ENCODE data around the gene TMCC1.
"Not testable (repeated sequence)": the region's sequence is repeated elsewhere in the genome, so short reads cannot be mapped to it uniquely, and the experiment has no call there.

The TMCC1 gene

DNA sequence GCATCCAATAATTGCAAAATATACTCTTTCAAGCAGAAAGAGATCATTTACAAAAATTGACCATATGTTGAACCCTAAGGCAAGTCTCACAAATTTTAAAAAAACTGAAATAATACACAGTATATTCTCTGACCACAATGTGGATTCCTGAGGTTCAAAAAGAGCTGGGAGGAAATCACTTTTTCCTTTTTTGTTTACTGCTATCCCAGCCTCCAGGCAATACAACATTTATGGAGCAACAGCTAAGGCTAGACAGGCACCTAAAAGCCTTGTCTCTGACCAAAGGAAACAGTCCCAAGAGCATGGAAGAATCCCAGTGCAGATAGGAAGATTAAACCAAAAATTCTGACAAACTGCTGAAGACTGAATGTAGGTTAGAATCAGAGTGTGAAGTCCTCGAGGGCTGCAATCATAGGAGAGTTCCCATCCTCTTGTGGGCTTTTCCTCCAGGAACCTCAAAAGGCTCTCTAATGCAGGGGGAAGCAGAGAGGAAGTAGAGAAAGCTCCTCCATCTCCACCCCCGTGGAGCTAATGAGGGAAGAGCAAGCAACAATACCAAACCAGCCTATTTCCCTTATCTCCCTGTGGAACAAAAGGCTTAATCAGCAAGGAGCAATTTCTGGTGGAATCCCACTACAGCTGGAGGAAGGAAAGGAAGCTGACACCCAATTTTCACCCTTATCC lies 57.0 kb downstream of the TMCC1 start:
- no peak for DNase-seq (ENCODE audit: low spot score)

DNA sequence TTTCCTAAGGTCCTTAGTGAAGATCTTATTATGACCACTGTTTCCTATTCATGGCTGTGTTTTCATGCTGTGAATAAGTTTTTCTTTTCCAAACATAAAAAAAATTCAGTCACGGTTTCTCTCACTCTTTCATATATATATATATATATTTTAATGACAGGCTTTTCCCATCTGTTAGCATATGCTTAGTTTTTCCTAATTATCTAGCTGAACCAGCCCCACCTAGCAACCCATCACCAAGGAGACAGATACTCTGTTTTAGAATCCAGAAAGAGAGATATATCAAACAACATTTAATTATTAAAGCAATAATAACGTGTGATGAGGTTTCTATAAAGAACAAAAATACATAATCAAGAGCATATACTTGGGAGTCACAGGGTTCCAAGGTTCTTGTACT lies 58.3 kb downstream of the TMCC1 start:
- no peak for DNase-seq (ENCODE audit: low spot score)

DNA sequence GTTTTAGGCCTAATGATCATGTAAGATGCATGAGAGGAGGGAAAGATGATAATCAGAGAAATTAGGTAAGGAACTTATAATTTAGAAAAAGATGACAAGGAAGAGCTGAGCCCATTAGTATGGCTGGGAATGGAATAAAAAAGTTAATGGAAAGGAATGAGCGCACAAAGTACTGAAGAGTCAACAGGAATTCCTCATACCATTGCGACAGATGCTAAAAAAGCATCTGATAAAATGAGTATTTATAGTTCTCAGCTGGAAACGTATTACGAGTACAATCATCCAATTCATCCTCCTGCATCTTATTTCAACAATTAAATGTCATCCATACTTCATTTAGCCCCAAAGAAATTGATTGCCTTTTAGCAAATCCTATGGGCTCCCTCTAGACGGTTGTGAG lies 58.9 kb downstream of the TMCC1 start:
- DNase-seq (ENCODE audit: low spot score) = no peak

DNA sequence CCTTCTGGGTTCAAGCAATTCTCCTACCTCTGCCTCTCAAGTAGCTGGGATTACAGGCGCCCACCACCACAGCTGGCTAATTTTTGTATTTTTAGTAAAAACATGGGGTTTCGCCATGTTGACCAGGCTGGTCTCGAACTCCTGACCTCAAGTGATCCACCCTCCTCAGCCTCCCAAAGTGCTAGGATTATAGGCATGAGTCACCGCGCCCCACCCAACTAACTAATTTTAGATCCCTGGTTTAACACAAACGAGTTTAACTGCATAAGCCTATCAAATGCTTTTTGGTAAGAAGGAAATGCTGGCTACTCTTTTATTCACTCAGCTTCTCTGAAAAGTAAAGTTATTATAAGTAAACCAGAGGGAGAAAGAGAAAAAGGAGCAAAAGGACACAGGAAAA lies 61.6 kb downstream of the TMCC1 start:
- not testable (repeated sequence) for DNase-seq (ENCODE audit: low spot score)

DNA sequence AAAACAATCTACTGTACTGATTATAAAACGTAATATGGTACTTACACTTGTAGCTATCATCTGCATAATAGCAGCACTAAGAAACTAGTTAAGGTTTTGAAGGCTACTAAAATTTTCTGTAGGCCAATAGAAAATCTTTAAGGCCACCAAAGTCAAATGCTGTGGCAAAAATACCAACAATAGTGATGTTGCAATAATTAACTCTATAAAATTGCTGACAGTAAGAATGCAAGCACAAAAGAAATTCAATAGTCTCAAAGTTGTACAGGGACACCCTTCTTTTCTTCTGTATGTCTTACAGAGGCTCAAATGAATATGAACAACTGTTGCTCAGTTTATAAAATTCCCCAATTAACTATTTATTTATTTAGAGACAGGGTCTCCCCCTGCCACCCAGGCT lies 62.0 kb downstream of the TMCC1 start:
- no peak for DNase-seq (ENCODE audit: low spot score)

DNA sequence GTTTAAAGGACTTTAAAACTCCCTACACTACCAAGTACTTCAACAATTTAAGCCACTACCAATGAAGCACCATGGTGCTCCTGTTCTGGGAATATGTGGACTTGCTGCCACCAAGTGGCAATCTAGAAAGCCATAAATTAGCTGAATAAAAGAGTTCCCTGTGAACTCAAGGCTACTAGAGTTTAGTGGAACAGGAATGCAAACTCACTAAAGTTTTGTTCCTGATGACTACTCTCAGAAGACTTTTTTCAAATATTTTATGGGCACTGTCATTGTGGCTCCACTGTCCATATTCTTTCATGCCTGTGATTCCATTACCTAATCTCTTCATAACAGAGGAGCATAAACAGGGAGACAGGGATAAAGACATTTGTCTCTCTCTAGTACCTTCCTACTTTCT lies 63.9 kb downstream of the TMCC1 start:
- DNase-seq (ENCODE audit: low spot score) = peak; percentile 82

DNA sequence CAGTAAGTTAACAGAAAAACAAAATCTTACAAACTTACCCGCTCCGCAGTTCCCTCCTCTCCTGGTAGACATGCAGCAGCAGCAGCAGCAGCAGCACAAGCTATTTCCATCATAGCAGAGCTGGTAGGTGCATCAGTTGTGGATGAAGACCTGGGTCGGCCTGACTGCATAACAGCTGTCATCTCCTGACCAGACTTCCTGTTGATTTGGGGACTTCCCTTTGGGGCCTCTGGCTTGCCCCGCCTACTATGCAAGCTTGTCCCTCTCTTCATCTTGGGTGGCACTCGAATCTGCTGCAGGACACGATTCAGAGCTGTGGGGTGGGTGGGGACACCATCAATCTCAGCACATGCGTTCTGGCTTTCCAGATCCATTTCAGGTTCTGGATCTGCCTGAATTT lies 65.7 kb downstream of the TMCC1 start:
- no peak for DNase-seq (ENCODE audit: low spot score)

DNA sequence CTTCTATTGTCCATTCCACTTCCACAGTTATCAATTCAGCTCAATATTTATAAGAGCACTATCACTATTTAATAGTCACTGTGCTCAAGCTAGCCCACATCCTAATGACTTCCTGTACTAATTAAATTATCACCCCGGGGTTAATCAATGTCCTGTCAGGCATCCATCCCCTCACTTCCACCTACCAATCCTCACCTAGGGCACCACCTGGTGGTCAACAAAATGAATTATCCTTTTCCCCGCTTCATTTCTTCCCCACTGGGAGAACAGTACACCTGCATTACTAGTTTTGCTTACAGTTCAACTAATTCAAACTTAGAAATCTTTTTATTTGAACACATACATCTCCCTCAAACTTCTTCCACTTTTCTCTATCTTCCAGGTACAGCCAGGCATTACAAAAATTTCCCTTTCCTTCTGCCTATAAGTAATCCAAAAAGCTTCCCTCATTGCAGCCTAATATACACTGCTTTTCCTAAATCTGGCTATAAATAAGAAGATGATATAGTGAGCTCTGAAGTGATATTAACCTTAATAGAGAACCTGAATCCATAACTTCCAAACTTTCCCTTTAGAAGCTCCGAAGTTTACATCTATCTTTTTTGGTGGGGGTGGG lies 68.5 kb downstream of the TMCC1 start:
- peak; percentile 56 for DNase-seq (ENCODE audit: low spot score)

DNA sequence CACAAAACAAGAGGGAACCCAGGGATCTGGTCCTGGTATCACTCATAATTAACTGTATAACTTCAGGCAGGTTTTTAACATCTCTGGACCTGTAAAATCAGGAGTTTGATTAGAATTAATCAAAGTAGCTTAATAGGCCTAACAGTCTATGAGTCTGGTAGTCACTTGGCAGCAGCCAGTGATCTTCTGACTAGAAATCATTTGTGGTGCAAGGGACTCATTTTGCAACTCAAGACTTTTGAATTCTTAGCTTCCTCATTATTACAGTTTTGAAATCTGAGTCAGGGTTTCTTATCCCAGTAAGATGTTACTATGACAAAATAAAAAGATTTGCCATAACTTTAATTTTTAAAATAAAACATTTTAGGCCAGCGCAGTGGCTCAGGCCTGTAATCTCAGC lies 70.8 kb downstream of the TMCC1 start:
- no peak for DNase-seq (ENCODE audit: low spot score)

DNA sequence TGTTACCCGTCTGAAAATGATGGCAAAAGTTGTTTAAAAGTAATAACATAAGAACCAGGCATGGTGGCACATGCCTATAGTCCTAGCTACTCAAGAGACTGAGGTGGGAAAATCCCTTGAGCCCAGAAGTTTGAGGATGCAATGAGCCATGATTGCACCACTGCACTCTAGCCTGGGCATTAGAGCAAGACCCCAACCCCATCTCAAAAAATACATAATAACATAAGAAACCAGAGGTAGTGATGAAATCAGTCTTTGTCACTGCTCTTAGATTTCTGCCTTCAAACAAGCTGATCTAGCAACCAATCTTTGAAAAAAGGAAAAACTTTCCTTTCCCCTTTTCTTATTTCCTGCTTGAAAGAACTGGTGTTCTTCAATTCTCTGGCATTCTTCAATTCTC lies 71.3 kb downstream of the TMCC1 start:
- no peak for DNase-seq (ENCODE audit: low spot score)

DNA sequence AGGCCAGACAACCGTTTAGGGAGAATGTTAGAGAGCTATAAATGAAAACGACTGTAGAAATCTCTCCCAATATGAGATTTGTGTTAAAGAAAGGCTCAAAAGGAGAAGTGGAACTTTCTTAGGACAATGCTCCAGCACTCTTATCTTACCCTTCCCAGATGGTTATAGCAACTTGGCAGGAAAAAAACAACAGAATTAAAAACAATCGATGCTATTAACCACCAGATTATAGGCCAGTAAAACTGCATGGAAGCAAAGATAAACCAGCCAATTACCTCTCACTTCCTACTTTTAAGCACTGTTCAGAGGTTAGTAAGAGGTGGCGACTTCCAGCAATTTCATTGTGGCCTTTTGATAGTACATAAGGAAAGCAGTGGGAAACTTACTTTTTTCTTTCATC lies 72.9 kb downstream of the TMCC1 start:
- no peak for DNase-seq (ENCODE audit: low spot score)

DNA sequence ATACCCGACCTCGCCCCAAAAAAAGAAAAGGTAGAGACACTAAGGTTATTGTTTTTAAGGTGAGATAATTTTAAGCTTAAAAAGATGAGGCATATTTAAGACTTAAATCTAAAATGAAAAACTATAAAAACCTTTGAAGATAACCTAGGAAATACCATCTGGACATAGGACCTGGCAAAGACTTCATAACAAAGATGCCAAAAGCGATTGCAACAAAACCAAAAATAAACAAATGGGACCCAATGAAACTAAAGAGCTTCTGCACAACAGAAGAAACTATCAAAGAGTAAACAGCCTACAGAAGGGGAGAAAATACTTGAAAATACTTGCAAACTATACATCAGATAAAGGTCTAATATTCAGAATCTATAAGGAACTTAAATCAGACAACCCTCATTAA lies 80.9 kb downstream of the TMCC1 start:
- DNase-seq (ENCODE audit: low spot score) = no peak

DNA sequence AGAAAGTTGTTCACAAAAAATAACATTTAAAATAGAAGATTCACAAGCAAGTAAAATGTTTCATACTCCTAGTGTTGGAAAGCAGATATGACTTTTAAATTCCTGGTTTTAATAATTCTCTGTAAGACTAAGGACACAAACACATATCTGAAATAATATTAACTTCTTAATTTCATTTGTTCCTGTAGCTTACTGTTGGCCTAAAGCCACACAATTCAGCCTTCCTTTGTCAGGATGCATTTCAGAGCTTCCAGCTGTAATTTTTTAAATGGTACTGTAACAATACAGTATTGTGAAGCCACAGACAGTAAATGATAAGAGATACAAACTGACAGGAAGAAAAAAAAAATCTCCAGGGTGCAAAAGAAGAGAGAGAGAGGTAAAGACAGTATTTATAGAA lies 84.2 kb downstream of the TMCC1 start:
- no peak for DNase-seq (ENCODE audit: low spot score)

DNA sequence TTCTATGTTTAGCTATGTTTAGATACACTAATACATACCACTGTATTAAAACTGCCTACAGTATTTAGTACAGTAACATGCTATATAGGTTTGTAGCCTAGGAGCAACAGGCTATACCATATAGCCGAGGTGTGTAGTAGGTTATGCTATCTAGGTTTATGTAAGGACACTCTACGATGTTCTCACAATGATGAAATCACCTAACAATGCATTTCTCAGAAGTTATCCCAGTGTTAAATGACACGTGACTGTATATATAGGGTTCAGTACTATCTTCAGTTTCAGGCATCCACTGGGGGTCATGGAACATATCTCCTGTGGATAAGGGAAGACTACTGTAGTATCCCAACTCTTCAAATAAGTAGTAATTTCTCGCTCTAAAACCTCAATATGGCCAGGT lies 97.4 kb downstream of the TMCC1 start:
- no peak for DNase-seq (ENCODE audit: low spot score)

DNA sequence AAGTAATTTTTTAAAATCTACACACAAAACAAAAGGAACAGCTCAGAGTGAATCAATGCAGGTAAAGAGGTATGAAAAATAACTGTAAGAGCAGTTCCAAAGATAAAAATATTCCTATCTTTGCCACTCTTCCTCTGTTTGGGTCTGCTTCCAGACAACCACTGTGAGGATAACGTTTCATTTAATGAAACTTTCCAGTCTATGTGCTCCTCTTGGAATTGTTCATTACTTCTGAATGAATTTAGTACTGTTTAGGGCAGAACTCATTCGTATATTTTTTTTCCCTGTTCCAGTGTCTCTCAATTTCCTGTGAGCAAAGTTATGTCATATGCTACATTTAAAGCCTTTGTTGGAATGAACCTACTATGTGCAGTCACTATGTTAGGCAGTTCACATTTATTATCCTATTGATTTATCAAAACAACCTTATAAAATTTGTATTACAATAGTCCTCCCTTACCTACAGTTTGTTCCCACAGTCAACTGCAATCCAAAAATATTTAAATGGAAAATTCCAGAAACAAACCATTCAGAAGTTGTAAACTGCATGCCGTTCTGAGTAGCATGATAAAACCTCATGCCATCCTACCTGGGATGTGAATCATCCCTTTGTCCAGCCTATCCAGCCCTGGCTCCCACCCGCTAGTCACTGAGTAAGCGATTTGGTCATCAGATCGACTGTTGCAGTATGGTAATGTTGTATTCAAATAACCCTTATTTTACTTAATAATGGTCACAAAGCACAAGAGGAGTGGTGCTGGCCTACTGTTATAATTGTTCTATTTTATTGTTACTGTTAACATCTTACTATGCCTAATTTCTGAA lies 98.1 kb downstream of the TMCC1 start:
- DNase-seq (ENCODE audit: low spot score) = peak; percentile 81

DNA sequence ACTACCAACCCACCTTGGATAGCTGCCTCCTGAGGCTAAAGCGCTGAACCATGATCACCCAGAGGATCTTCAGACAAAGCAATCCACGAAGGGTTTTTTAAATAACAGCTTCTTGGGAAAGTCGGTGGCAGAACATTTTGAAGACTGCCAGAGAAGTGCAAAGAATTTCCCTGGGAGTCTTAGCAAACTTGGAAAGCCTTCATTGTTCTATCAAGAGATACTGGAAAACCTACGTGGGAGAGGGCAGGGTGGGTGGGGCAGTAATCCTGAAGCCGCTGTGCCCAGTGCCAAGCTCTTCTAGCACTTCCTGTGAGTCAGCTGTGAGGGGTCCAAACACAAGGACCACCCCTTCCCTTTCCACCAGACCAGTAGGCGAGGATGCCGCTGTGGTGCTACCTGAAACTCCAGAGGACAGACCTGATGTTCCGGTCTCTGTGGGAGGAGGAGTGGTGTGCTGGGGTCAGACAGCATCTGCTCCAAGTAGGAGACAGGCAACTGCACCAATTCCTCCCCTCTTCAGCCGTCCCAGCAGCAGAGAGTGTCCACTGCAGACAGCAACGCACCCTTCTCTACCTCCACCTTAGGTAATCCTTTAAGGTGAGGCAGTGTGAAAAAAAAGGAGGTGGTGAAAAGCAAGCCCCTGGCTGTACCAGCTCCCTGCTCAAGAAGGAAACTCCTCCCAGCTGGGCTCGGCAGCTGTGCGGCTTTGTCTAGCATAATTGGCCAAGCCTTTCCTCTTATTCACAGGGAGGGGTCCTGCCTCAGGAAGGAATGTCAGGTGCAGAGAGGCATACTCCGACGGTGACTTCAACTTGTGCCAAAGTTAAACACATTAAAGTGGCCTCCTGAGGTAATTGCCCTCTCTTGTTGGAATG lies 99.0 kb downstream of the TMCC1 start:
- peak; percentile 96 for DNase-seq (ENCODE audit: low spot score)

DNA sequence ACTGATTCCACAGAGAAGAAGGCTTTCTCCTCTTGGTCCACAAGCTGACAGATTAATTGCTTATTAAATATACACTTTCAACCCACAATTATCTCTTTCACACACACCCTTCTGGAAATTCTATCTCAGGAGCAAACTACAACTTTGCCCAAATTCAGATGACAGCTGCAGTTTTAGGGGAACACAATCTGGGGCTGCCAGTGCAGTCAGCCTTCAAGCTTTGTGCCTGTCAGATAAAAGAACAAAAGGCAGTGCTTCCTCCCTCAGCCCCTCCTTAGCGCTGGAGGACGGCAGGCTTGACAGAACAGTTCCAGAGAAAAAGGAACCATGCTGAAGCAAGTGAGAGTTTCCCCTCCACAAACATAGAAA lies 99.6 kb downstream of the TMCC1 start:
- DNase-seq (ENCODE audit: low spot score) = peak; percentile 47

DNA sequence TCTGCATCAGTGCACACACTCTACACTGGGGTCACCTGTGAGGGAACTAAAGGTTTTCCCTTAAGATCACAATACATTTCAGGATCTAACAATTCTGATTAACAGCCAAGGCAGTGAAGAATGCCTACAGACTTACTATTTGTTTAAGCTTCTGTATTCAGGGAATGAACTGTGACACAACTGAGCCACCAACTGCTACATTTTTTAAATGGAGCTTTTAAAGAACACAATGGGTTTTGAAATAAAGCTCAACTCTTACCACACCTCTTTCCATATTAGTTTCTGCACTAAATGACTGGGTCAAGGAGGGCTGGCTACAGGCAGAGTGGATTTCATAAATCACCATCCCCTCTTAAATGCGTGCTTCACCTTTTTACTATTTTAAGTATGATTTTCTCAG lies 100.2 kb downstream of the TMCC1 start:
- peak; percentile 2 for DNase-seq (ENCODE audit: low spot score)

DNA sequence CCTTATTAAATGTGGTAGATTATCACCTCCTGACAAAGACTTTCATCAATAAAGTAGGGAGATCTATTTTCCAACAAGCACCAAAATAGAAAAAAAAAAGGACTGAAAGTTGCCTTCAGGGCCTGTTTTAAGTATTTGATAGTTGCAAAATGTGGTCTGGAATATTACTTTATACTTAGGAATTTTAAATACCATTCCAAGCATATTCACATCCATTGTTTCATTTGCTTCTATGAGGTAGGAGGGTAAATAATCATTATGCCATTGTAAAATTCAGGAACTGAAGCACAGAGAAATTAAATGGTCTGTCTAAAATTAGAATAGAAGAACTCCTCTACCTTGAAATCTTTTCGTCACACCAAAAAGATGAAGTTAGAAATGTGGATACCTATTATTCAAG lies 110.0 kb downstream of the TMCC1 start:
- no peak for DNase-seq (ENCODE audit: low spot score)

DNA sequence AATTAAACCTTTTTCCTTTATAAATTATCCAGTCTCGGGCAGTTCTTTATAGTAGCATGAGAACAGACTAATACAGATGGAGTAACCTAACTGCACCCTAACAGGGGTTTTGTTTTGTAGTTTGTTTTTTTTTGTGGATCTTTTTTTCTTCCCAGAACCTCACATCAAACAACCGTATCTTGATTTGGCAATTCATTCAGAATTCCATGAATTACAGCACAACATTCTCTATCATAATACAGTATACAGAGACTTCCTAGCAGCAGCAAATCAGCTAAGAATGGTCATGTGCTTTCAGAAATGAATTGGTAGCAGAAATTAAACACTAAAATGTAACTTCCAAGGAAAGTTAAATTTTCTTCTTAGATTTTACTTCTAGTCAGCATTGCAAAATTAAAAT lies 114.6 kb downstream of the TMCC1 start:
- DNase-seq (ENCODE audit: low spot score) = no peak

DNA sequence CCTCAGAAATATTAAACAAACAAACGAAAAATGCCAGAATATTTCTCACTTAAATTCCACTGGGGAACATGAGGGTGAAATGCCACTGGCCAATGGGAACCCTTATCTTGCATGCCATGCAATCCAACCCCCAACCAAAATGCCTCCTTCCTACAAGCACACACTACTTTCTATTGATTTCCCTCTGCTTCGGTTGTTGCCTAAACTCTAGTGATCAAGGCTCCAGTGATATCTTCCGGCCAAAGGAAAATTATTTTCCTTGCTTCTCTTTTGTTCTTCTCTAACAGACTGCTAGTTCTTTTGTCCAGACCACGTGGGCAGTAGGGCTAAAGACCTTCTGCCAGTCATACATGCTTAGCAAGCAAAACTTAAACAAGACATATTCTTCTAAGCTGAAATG lies 115.7 kb downstream of the TMCC1 start:
- no peak for DNase-seq (ENCODE audit: low spot score)

DNA sequence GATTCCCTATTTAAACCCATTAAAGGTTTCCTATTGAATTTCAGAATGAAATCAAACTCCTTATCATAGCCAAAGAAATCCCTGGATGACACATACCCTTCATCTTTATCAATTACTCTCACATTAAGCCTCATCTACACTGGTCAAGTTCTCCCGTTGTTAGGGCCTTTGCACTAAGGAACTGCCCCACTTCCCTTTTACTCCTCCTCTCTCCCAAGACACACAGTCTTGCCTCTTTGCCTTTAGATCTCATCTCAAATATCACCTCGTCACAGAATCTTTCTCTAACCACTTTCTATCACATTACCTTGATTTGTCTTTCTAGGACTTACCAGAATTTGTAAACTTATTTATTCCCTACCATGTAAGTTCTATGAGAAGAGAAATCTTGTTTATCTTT lies 117.6 kb downstream of the TMCC1 start:
- no peak for DNase-seq (ENCODE audit: low spot score)

Data from SW480 (cell line).